GM23338 (cell line): ENCODE measurements around the gene EIF2S3. TPM values are rescaled to one million over a fixed set of nuclear protein-coding genes. Genes with fewer than 3 reads are reported as not detected.

Experiments used
- ATAC-seq: fragments of 200-7000 bp; cut with Tn5 transposase; 3 replicates; pipeline ENCODE4 v1.9.1; 2020
- DNase-seq: peaks from one replicate; pipeline ENCODE4 v3.0.0-alpha.2; 2015; ENCODE audit warnings: low spot score
- H2AFZ ChIP-seq: fragments of 200-600 bp; sonication (generic); 2 replicates; pipeline ENCODE4 v1.8.0; 2016; ENCODE audit warnings: antibody characterized with exemption, mild to moderate bottlenecking, moderate library complexity
- H3F3A ChIP-seq: fragments of 200-600 bp; sonication (generic); replicated peaks from 2 replicates; pipeline ENCODE4 v1.8.0; 2017; ENCODE audit warnings: antibody characterized with exemption, mixed run types, low read depth
- H3K27ac ChIP-seq: fragments of 200-600 bp; sonication (generic); 2 replicates; pipeline ENCODE4 v1.6.1; 2016; ENCODE audit warnings: low read depth
- H3K27me3 ChIP-seq: fragments of 200-600 bp; sonication (generic); 2 replicates; pipeline ENCODE4 v1.8.0; 2016; ENCODE audit warnings: mild to moderate bottlenecking, mixed run types, moderate library complexity; ENCODE audit not compliant: insufficient read depth
- H3K36me3 ChIP-seq: fragments of 200-600 bp; sonication (generic); 2 replicates; pipeline ENCODE4 v1.8.0; 2016; ENCODE audit warnings: mild to moderate bottlenecking; ENCODE audit not compliant: insufficient read depth
- H3K4me1 ChIP-seq: fragments of 200-600 bp; sonication (generic); 2 replicates; pipeline ENCODE4 v1.8.0; 2016; ENCODE audit warnings: mild to moderate bottlenecking, moderate library complexity; ENCODE audit not compliant: insufficient read depth
- H3K4me2 ChIP-seq: fragments of 200-600 bp; sonication (generic); 2 replicates; pipeline ENCODE4 v1.7.1; 2017; ENCODE audit warnings: mixed run types
- H3K4me3 ChIP-seq: fragments of 200-600 bp; sonication (generic); 2 replicates; pipeline ENCODE4 v1.6.1; 2016; ENCODE audit warnings: mixed run types
- H3K79me2 ChIP-seq: fragments of 200-600 bp; sonication (generic); replicated peaks from 2 replicates; pipeline ENCODE4 v1.8.0; 2017; ENCODE audit warnings: mild to moderate bottlenecking; ENCODE audit not compliant: insufficient read depth
- H3K9me2 ChIP-seq: fragments of 200-600 bp; sonication (generic); 2 replicates; pipeline ENCODE4 v1.8.0; 2017; ENCODE audit not compliant: insufficient read depth
- H4K20me1 ChIP-seq: fragments of 200-600 bp; sonication (generic); replicated peaks from 2 replicates; pipeline ENCODE4 v1.8.0; 2017; ENCODE audit warnings: mild to moderate bottlenecking; ENCODE audit not compliant: insufficient read depth
- H3K27ac Mint-ChIP-seq: 2 replicates; pipeline ENCODE4 v1.8.0; 2020; ENCODE audit warnings: inconsistent platforms, mild to moderate bottlenecking, moderate library complexity, mixed read lengths
- H3K27me3 Mint-ChIP-seq: 3 replicates; pipeline ENCODE4 v1.8.0; 2022; ENCODE audit warnings: low read depth, mild to moderate bottlenecking, moderate library complexity, mixed read lengths, inconsistent platforms; ENCODE audit not compliant: insufficient read depth, poor library complexity
- H3K36me3 Mint-ChIP-seq: 3 replicates; pipeline ENCODE4 v1.8.0; 2021; ENCODE audit warnings: low read depth, mild to moderate bottlenecking, inconsistent platforms, moderate library complexity, mixed read lengths
- H3K4me1 Mint-ChIP-seq: 3 replicates; pipeline ENCODE4 v1.8.0; 2020; ENCODE audit warnings: mild to moderate bottlenecking, inconsistent platforms, mixed read lengths
- H3K4me3 Mint-ChIP-seq: 3 replicates; pipeline ENCODE4 v1.8.0; 2021; ENCODE audit warnings: moderate library complexity, mild to moderate bottlenecking, inconsistent platforms, mixed read lengths
- H3K9me3 Mint-ChIP-seq: 3 replicates; pipeline ENCODE4 v1.8.0; 2020; ENCODE audit warnings: moderate library complexity, mild to moderate bottlenecking, inconsistent platforms, mixed read lengths
- CREB1 ChIP-seq: fragments of 250-450 bp; sonication (Bioruptor Pico); IDR thresholded peaks from 2 replicates; pipeline ENCODE4 v1.5.0; 2020; ENCODE audit warnings: low read depth, mild to moderate bottlenecking, moderate library complexity
- CTCF ChIP-seq, 2 experiments: fragments of 200-600 bp in 1 of 2; sonication (generic) in 1 of 2; conservative IDR thresholded peaks; 2 replicates each; pipeline versions ENCODE4 v1.5.1 to v1.6.1; 2016 to 2017; ENCODE audit warnings: antibody characterized with exemption in 2 of 2, low read depth in 2 of 2, mild to moderate bottlenecking in 2 of 2, moderate library complexity in 1 of 2
- ETS1 ChIP-seq: IDR thresholded peaks from 2 replicates; pipeline ENCODE4 v1.6.1; 2016; ENCODE audit warnings: antibody characterized with exemption
- EZH2 ChIP-seq: fragments of 200-600 bp; sonication (generic); IDR thresholded peaks from one replicate; pipeline ENCODE4 v1.8.0; 2017; ENCODE audit warnings: antibody characterized with exemption, mild to moderate bottlenecking, low read depth; ENCODE audit not compliant: unreplicated experiment
- NANOG ChIP-seq: IDR thresholded peaks from 2 replicates; pipeline ENCODE4 v1.6.1; 2016; ENCODE audit warnings: antibody characterized with exemption, borderline replicate concordance
- POLR2AphosphoS5 ChIP-seq: IDR thresholded peaks from 2 replicates; pipeline ENCODE4 v1.6.1; 2016; ENCODE audit warnings: antibody characterized with exemption, low read depth
- REST ChIP-seq: IDR thresholded peaks from one replicate; pipeline ENCODE4 v1.6.1; 2018; ENCODE audit warnings: antibody characterized with exemption; ENCODE audit not compliant: unreplicated experiment
- STAT1 ChIP-seq: IDR thresholded peaks from one replicate; pipeline ENCODE4 v1.6.1; 2016; ENCODE audit warnings: antibody characterized with exemption; ENCODE audit not compliant: unreplicated experiment
- ZNF462 ChIP-seq: fragments of 250-450 bp; sonication (Bioruptor Pico); IDR thresholded peaks from 2 replicates; pipeline ENCODE4 v1.5.0; 2020; ENCODE audit warnings: mild to moderate bottlenecking, moderate library complexity
- polyA plus RNA-seq: library from polyadenylated mRNA; unstranded; fragments of >200 nt; fragmentation: Nextera tagmentation; extraction: Ambion mirVana; gene quantifications from 2 replicates; pipeline ENCODE4 v1.2.1, GENCODE V29; 2016
- total RNA-seq: library from RNA; depleted of rRNA; stranded (reverse); fragments of >200 nt; shearing (Covaris generic); gene quantifications from 2 replicates; pipeline ENCODE4 v1.2.3, GENCODE V29; 2014

EIF2S3 gene
- total and polyA plus RNA-seq, 2 experiments from 2014 or later = 90.5 to 323 TPM

- TF ChIP-seq CTCF (conservative IDR thresholded peaks at IDR 0.05; ENCODE audit: low read depth in 2 of 2) (no peak), REST (no peak), NANOG (no peak)
Measured at GRCh38 chrX:24019448-24019847, 35.3 kb upstream of the EIF2S3 start (continued).

GRCh38 chrX:24020306-24020876 is 34.4 kb upstream of the EIF2S3 start:
- Histone ChIP-seq H3K4me1 (no peaks in the 10 kb centered on the region), H4K20me1 (peaks cover 5% of the 10 kb centered on the region; the same call in 1 of the 2 replicates), H3K27ac (no peak overlapping the region), H3K36me3 (no peaks in the 10 kb centered on the region), H3K4me2 (no peak overlapping the region), H3K9me2 (no peaks in the 10 kb centered on the region), H3K79me2 (peaks cover 70% of the 10 kb centered on the region), H3F3A (no peaks in the 10 kb centered on the region), H3K4me3 (no peak overlapping the region), H3K27me3 (peaks cover 4% of the 10 kb centered on the region; the same call in 1 of the 2 replicates), H2AFZ (no peak overlapping the region)
- Mint-ChIP-seq H3K36me3 (peaks cover 11% of the 10 kb centered on the region; the same call in 2 of the 3 replicates), H3K27me3 (no peaks in the 10 kb centered on the region), H3K4me1 (no peaks in the 10 kb centered on the region), H3K4me3 (no peak overlapping the region), H3K9me3 (no peaks in the 10 kb centered on the region), H3K27ac (no peak overlapping the region)
- ATAC-seq = no peak
- DNase-seq = no peak
- TF ChIP-seq ETS1 = no peak
- no peak for TF ChIP-seq CTCF (conservative IDR thresholded peaks at IDR 0.05; ENCODE audit: low read depth in 2 of 2)
- no peak for TF ChIP-seq CREB1 (CRISPR knock-in tag)
- TF ChIP-seq ZNF462 (CRISPR knock-in tag) = no peak
- no peak for TF ChIP-seq STAT1
- TF ChIP-seq NANOG = no peak
- TF ChIP-seq POLR2AphosphoS5 = no peak
- TF ChIP-seq EZH2 = no peak
